AG09309 (cell line): ENCODE results near the gene DNASE2.

Experiments used
- DNase-seq: peaks from one replicate; pipeline ENCODE4 v3.0.0-alpha.2; 2010; ENCODE audit warnings: low read depth
- H3K4me3 ChIP-seq: 2 replicates; pipeline ENCODE4 v1.5.1; 2011; ENCODE audit warnings: mild to moderate bottlenecking, low read depth, low read length, moderate library complexity; ENCODE audit not compliant: control insufficient read depth
- TF ChIP-seq, protein P1 (sequence below): IDR thresholded peaks from 2 replicates; pipeline ENCODE4 v1.5.1; 2011; ENCODE audit warnings: mild to moderate bottlenecking, low read depth, low read length, inconsistent platforms; ENCODE audit not compliant: insufficient read depth, control insufficient read depth; ENCODE audit errors: missing control alignments

Gene DNASE2

DNA sequence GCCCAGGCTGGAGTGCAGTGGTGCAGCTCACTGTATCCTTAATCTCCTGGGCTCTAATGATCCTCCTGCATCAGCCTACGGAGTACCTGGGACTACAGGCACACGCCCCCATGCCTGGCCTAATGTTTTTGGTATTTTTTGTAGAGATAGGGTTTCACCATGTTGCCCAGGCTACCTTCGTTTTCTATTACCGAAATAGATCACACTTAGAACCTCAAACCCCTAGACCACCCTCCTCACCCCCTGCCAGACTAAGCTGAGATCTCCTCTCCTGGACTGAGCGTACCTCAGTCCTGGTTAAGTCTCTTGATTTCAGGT is 5.4 kb upstream of the DNASE2 start:
- TF ChIP-seq, protein P1, sequence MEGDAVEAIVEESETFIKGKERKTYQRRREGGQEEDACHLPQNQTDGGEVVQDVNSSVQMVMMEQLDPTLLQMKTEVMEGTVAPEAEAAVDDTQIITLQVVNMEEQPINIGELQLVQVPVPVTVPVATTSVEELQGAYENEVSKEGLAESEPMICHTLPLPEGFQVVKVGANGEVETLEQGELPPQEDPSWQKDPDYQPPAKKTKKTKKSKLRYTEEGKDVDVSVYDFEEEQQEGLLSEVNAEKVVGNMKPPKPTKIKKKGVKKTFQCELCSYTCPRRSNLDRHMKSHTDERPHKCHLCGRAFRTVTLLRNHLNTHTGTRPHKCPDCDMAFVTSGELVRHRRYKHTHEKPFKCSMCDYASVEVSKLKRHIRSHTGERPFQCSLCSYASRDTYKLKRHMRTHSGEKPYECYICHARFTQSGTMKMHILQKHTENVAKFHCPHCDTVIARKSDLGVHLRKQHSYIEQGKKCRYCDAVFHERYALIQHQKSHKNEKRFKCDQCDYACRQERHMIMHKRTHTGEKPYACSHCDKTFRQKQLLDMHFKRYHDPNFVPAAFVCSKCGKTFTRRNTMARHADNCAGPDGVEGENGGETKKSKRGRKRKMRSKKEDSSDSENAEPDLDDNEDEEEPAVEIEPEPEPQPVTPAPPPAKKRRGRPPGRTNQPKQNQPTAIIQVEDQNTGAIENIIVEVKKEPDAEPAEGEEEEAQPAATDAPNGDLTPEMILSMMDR: no peak
- DNase-seq: no peak
- no peak overlapping the region for H3K4me3 ChIP-seq

DNA sequence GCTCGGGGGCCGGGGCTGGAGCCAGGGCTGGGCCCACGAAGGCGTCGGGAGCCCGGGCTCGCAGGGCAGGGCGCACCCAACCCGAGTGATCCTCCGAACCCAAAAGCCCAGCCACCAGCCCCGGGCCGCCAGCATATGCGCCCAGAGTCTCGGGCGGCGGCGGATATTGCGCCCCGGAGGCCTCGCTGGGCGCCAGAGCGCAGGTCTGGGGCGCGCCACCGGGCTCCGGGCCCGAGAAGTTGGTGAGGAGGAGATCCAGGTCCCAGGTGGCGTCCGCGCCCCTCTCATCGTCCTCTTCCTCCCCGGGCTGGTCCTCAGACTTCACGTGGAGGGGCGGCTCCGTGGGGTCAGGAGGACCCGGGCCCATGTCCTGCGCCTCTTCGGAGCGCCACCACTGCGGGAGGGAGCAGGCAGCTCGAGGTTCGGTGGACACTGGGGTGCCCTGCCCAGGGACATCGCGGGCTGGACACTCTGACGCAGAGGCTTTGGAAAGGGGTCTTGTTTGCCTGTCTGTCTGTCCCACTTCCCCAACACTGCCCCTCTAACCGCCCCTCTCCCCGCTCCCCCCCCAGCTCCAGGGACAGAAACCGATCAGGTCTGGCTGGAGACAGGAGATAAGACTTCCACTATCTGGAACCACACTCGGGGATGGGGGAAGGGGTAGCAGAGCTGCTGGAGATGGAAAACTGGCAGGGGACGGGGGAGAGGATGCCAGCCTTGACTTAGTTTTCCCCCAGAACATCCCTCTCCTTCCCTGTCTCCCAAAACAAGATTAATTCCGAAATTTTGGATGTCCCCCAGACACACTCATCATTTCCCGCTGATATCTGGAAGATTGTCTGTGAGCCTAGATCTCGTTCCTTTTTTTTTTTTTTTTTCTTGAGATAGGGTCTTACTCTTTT is 4.8 kb upstream of the DNASE2 start:
- TF ChIP-seq, protein P1: no peak
- DNase-seq: no peak
- H3K4me3 ChIP-seq: no peak overlapping the region; the same call in 1 of the 2 replicates

DNA sequence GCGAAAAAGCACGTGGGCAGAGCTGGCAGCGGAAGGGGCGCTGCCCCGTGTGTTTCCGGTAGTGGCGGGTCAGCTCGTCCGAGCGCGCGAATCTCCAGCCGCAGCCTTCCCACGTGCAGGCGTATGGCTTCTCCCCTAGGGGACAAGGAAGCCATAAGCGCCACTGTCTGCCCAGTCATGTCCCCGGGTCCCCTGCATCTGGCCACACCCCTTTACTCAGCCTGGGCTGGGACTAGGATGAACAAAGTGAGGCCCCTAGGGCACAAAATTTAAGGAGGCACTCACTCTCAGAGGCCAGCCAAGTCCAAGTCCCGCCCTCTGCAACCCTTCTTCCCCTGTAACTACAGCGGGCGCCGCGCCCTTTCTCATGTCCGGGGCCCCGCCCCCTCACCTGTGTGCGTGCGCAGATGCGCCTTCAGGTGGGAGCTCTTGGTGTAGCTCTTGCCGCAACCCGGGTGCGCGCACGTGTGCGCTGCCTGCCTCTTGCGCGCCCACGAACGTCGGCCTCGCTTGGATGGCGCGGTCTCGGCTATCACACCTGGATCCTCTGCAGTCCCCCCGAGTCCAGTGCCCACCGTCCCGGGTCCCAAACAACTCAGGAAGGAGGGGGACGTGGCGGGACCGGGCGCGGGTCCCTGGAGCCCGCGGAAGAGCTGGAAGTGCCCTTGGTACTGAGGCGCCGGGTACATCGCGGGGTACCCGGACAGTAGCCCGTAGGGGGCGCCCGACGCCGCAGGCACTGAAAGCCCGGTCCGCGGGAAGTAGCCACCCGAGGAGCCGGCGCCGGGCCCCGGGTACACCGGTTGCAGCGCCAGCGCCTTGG is 3.9 kb upstream of the DNASE2 start:
- peak overlapping the region; percentile 35 for H3K4me3 ChIP-seq
- no peak for DNase-seq
- TF ChIP-seq, protein P1: peak; percentile 63

DNA sequence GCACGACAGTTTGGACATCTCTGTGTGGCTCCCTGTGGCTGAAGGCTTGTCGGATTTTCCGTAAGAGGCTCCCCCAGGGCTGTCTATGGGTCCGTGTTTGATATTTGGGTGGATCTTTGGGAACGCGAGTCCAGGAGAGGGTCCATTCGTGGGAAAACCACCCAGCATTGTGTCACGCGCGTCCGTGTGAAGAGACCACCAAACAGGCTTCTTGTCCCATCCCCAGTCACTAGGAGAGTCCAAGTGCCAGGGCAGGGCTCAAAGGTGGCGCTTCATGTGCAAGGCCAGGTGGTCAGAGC is 3.3 kb upstream of the DNASE2 start:
- TF ChIP-seq, protein P1: no peak
- no peak for DNase-seq
- no peak overlapping the region for H3K4me3 ChIP-seq

DNA sequence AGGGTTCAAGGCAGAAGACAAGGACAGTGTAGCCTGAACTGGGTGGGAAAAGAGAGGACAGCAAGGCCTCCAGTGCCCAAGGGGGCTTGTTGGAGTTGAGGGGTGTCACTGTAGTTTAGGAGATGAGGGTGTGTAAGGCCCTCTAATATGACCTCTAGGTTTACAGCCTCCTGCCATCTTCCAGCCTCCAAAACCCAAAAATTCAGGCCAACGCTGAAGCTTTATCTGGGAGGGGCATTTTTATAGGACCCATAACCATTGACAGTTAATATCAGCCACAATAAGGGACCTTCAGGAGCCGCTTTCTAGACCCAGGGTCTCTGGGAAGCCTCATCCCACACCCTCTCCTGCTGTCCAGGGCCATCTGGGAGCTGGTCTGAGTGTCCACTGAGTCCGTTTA is 3.0 kb upstream of the DNASE2 start:
- TF ChIP-seq, protein P1: no peak
- no peak for DNase-seq
- H3K4me3 ChIP-seq: no peak overlapping the region

DNA sequence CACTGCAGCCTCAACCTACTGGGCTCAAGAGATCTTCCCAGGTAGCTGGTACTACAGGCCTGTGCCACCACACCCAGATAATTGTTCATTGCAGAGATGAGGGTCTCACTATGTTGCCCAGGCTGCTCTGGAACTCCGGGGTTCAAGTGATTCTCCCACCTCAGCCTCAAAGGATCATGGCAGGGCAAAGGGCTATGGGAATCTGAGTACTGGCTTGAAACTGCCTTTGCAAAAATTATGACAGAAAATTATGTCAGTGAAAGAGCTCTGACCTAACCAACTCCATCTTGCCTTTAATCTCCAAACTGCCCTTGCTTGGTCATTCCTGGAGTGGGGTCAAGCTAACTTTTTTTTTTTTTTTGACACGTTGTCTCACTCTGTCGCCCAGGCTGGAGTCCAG is 1.3 kb upstream of the DNASE2 start:
- TF ChIP-seq, protein P1: no peak
- H3K4me3 ChIP-seq: no peak overlapping the region
- no peak for DNase-seq
